SK-N-SH (cell line): ENCODE data around the gene MLXIPL. TPM values are rescaled to one million over a fixed set of nuclear protein-coding genes. Genes with fewer than 3 reads are reported as not detected.

ENCODE experiments used
- CTCF ChIA-PET: fragments of 300-600, 350-600 bp; formaldehyde crosslinking; extraction: SDS; loops from one replicate; lab custom pipeline; 2021; lab: Yijun Ruan, JAX
- POLR2A ChIA-PET: fragments of 350-600 bp; sonication (Branson Sonifier 250); formaldehyde crosslinking; extraction: SDS; loops from one replicate; lab custom pipeline; 2020; ENCODE audit warnings: antibody characterized with exemption, inconsistent platforms; lab: Yijun Ruan, JAX
- DNase-seq: peaks from one replicate; pipeline ENCODE4 v3.0.0; 2012
- H2AFZ ChIP-seq: fragments of 200-600 bp; sonication (generic); 2 replicates; pipeline ENCODE4 v1.8.1; 2016; ENCODE audit warnings: antibody characterized with exemption, mild to moderate bottlenecking, low read depth
- H3F3A ChIP-seq: fragments of 200-600 bp; sonication (generic); replicated peaks from 2 replicates; pipeline ENCODE3; 2016; ENCODE audit warnings: antibody characterized with exemption, mild to moderate bottlenecking; ENCODE audit not compliant: insufficient read depth
- H3K27ac ChIP-seq, 2 experiments: fragments of 200-500 bp in 1 of 2; fragments of 200-600 bp in 1 of 2; sonication (Bioruptor generic) in 1 of 2; sonication (generic), shearing (Covaris generic) in 1 of 2; 2 replicates each; pipeline versions ENCODE4 v1.5.1 to v1.6.1; 2014 to 2016; ENCODE audit warnings: low read depth in 2 of 2, inconsistent platforms in 1 of 2, low read length in 1 of 2, mild to moderate bottlenecking in 1 of 2, mixed read lengths in 1 of 2
- H3K27me3 ChIP-seq: fragments of 200-600 bp; sonication (generic), shearing (Covaris generic); 2 replicates; pipeline ENCODE4 v1.6.1; 2016; ENCODE audit warnings: mixed run types; ENCODE audit not compliant: insufficient read depth
- H3K36me3 ChIP-seq, 2 experiments: fragments of 200-500 bp in 1 of 2; fragments of 200-600 bp in 1 of 2; sonication (Bioruptor generic) in 1 of 2; sonication (generic) in 1 of 2; replicated peaks in 1 of 2; 2 replicates each; pipeline versions ENCODE3 to v1.5.1; 2014 to 2016; ENCODE audit warnings: low read length in 1 of 2, mild to moderate bottlenecking in 1 of 2; ENCODE audit not compliant: insufficient read depth in 2 of 2, control insufficient read depth in 1 of 2
- H3K4me1 ChIP-seq, 2 experiments: fragments of 200-500 bp in 1 of 2; fragments of 200-600 bp in 1 of 2; sonication (Bioruptor generic) in 1 of 2; sonication (generic), shearing (Covaris generic) in 1 of 2; 2 replicates each; pipeline versions ENCODE4 v1.5.1 to v1.6.1; 2014 to 2016; ENCODE audit warnings: low read depth in 1 of 2, low read length in 1 of 2, mixed run types in 1 of 2; ENCODE audit not compliant: insufficient read depth in 2 of 2, control insufficient read depth in 1 of 2
- H3K4me2 ChIP-seq: fragments of 200-600 bp; sonication (generic), shearing (Covaris generic); 2 replicates; pipeline ENCODE4 v1.6.1; 2017; ENCODE audit warnings: mixed run types
- H3K4me3 ChIP-seq, 2 experiments: fragments of 200-500 bp in 1 of 2; fragments of 200-600 bp in 1 of 2; sonication (Bioruptor generic) in 1 of 2; sonication (generic), shearing (Covaris generic) in 1 of 2; 2 replicates each; pipeline versions ENCODE4 v1.5.1 to v1.8.1; 2014 to 2016; ENCODE audit warnings: low read depth in 2 of 2, inconsistent platforms in 1 of 2, low read length in 1 of 2, mild to moderate bottlenecking in 1 of 2, mixed read lengths in 1 of 2, moderate library complexity in 1 of 2
- H3K79me2 ChIP-seq: fragments of 200-600 bp; sonication (generic); 2 replicates; pipeline ENCODE4 v1.8.1; 2017; ENCODE audit warnings: mild to moderate bottlenecking; ENCODE audit not compliant: insufficient read depth
- H3K9ac ChIP-seq: fragments of 200-600 bp; sonication (generic); 2 replicates; pipeline ENCODE4 v1.6.1; 2017; ENCODE audit warnings: mixed run types
- H3K9me2 ChIP-seq: fragments of 200-600 bp; sonication (generic); 2 replicates; pipeline ENCODE4 v1.6.1; 2017; ENCODE audit warnings: mixed run types
- H3K9me3 ChIP-seq: fragments of 200-600 bp; sonication (generic); 2 replicates; pipeline ENCODE4 v1.6.1; 2017; ENCODE audit warnings: mixed run types, mild to moderate bottlenecking, moderate library complexity
- H4K20me1 ChIP-seq: fragments of 200-600 bp; sonication (generic); 2 replicates; pipeline ENCODE4 v1.6.1; 2017; ENCODE audit warnings: mild to moderate bottlenecking, mixed run types; ENCODE audit not compliant: insufficient read depth
- ELF1 ChIP-seq: IDR thresholded peaks from 2 replicates; pipeline ENCODE4 v1.4.0; 2012
- EP300 ChIP-seq, 2 experiments: IDR thresholded peaks; 2 replicates each; pipeline versions ENCODE4 v1.4.0 to v1.6.1; 2012; ENCODE audit warnings: borderline replicate concordance in 1 of 2, low read depth in 1 of 2, low read length in 1 of 2
- FOSL2 ChIP-seq: IDR thresholded peaks from 2 replicates; pipeline ENCODE4 v1.4.0; 2012; ENCODE audit warnings: low read depth, mild to moderate bottlenecking, moderate library complexity, borderline replicate concordance
- MAX ChIP-seq: IDR thresholded peaks from 2 replicates; pipeline ENCODE4 v1.4.0; 2012; ENCODE audit warnings: low read depth
- MEF2A ChIP-seq: IDR thresholded peaks from 2 replicates; pipeline ENCODE4 v1.4.0; 2012; ENCODE audit warnings: low read depth, borderline replicate concordance
- MXI1 ChIP-seq: IDR thresholded peaks from 2 replicates; pipeline ENCODE4 v1.6.1; 2012; ENCODE audit warnings: mild to moderate bottlenecking, low read depth, low read length, improper control_type of control experiment
- RFX5 ChIP-seq: IDR thresholded peaks from 2 replicates; pipeline ENCODE4 v1.6.1; 2012; ENCODE audit warnings: mild to moderate bottlenecking, improper control_type of control experiment, low read length
- RXRA ChIP-seq: IDR thresholded peaks from 2 replicates; pipeline ENCODE4 v1.4.0; 2012; ENCODE audit warnings: low read depth, mild to moderate bottlenecking, borderline replicate concordance
- SIN3A ChIP-seq: IDR thresholded peaks from 2 replicates; pipeline ENCODE4 v1.6.1; 2012; ENCODE audit warnings: low read depth, mild to moderate bottlenecking, low read length, moderate library complexity, borderline replicate concordance
- YY1 ChIP-seq: IDR thresholded peaks from 2 replicates; pipeline ENCODE4 v1.4.0; 2012; ENCODE audit warnings: low read depth, mild to moderate bottlenecking
- ZBTB33 ChIP-seq: IDR thresholded peaks from 2 replicates; pipeline ENCODE4 v1.4.0; 2012; ENCODE audit warnings: low read depth, borderline replicate concordance
- WGBS: methylation state at CpG from one replicate; pipeline ENCODE4 v1.1.6; 2017; ENCODE audit warnings: low lambda C conversion rate; 5-methylcytosine and 5-hydroxymethylcytosine counted together
- polyA plus RNA-seq, 3 experiments: library from polyadenylated mRNA; depleted of rRNA; stranded (reverse); fragments of >200 nt; gene quantifications; 2 replicates each; pipeline ENCODE4 v1.2.3, GENCODE V29; 2012

MLXIPL gene
- polyA plus RNA-seq, 1 of the 3 experiments (the other 2 are of a cell fraction), result 0.21 TPM

GRCh38 chr7:73599151-73599882, 25.0 kb downstream of the MLXIPL start:
- H4K20me1 ChIP-seq, result no peaks in the 10 kb centered on the region
- peaks cover 7% of the 10 kb centered on the region; the same call in 1 of the 2 replicates for H3K27me3 ChIP-seq
- no peak for DNase-seq
- no peaks in the 10 kb centered on the region for H3F3A ChIP-seq
- H3K4me2 ChIP-seq, result no peak overlapping the region
- H3K27ac ChIP-seq, result no peak overlapping the region
- ChIA-PET POLR2A (no interaction called here), CTCF (interaction anchor here (1.2 to 16.3 kb wide), 5 partner anchors 8 to 136 kb away, joined by 3 to 326 read pairs (median 12); partner anchors contain the start of genes STX1A, TBL2 and VPS37D)
- TF ChIP-seq EP300 (IDR thresholded peaks at IDR 0.05; ENCODE audit: borderline replicate concordance in 1 of 2, low read depth in 1 of 2, low read length in 1 of 2), result no peak
- TF ChIP-seq MAX, result no peak
- TF ChIP-seq MXI1, result no peak
- no peak for TF ChIP-seq FOSL2
- TF ChIP-seq YY1, result no peak
- no peak for TF ChIP-seq RXRA
- TF ChIP-seq RFX5, result no peak
- H3K9me3 ChIP-seq, result no peaks in the 10 kb centered on the region
- no peaks in the 10 kb centered on the region for H3K79me2 ChIP-seq
- no peaks in the 10 kb centered on the region for H3K36me3 ChIP-seq
- H3K9me2 ChIP-seq, result no peaks in the 10 kb centered on the region
- no peak overlapping the region for H3K9ac ChIP-seq
- no peaks in the 10 kb centered on the region for H3K4me1 ChIP-seq
- no peak overlapping the region for H3K4me3 ChIP-seq
- H2AFZ ChIP-seq, result no peak overlapping the region
- 60% methylated on average over 13 of the region's 13 CpGs for WGBS

- WGBS, result 76% methylated on average over 5 of the region's 5 CpGs
- H3K9ac ChIP-seq, result no peak overlapping the region
- no peak for DNase-seq
Observed at GRCh38 chr7:73597978-73598782, 26.1 kb downstream of the MLXIPL start.

More at GRCh38 chr7:73597978-73598782, 26.1 kb downstream of the MLXIPL start:
- no peaks in the 10 kb centered on the region for H3K36me3 ChIP-seq
- H3K4me1 ChIP-seq, result no peaks in the 10 kb centered on the region
- CTCF ChIA-PET, result interaction anchor here (1.2 to 8.3 kb wide), 4 partner anchors 9 to 137 kb away, joined by 3 to 82 read pairs (median 8); partner anchors contain the start of gene TBL2
- H3K4me2 ChIP-seq, result no peak overlapping the region
- peaks cover 7% of the 10 kb centered on the region; the same call in 1 of the 2 replicates for H3K27me3 ChIP-seq
- no peaks in the 10 kb centered on the region for H4K20me1 ChIP-seq
- no peak for TF ChIP-seq EP300 (IDR thresholded peaks at IDR 0.05; ENCODE audit: borderline replicate concordance in 1 of 2, low read depth in 1 of 2, low read length in 1 of 2)
- TF ChIP-seq SIN3A, result no peak
- no peak for TF ChIP-seq MEF2A
- TF ChIP-seq ZBTB33, result no peak
- no peak for TF ChIP-seq ELF1
- no peaks in the 10 kb centered on the region for H3K9me3 ChIP-seq
- H3K27ac ChIP-seq, result no peak overlapping the region
- H3F3A ChIP-seq, result no peaks in the 10 kb centered on the region
- no peaks in the 10 kb centered on the region for H3K9me2 ChIP-seq
- no peak overlapping the region for H3K4me3 ChIP-seq
- H2AFZ ChIP-seq, result no peak overlapping the region
- no peaks in the 10 kb centered on the region for H3K79me2 ChIP-seq
- POLR2A ChIA-PET, result no interaction called here
